SH-SY5Y (cell line): ENCODE measurements around the gene ATP6V0A4.

Experiments
- GATA2 ChIP-seq: IDR thresholded peaks from 2 replicates; pipeline ENCODE4 v1.6.1; 2011; ENCODE audit warnings: mild to moderate bottlenecking, low read depth, low read length
- GATA3 ChIP-seq: IDR thresholded peaks from 2 replicates; pipeline ENCODE4 v1.6.1; 2011; ENCODE audit warnings: low read depth, mild to moderate bottlenecking, low read length, moderate library complexity

DNA sequence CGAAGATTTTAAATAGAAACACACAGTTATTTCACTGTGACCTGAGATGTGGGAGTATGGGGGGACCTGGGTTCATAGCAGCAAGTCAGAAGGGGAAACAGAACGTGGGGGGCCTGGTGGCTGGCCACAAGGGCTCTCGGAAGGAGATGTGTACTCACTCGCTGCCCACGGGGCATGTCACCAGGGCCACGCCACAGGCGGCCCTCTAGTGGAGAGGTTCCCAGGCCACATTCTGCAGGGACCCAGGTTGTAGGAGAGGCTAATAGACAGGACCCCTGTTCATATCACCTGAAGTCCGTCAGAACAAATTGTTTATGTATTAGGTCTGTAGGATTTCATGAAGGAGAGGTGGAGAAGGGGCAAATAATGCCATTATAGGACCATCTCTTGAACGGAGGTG, 71.7 kb downstream of the ATP6V0A4 start:
- TF ChIP-seq GATA3 = no peak
- TF ChIP-seq GATA2 = no peak
